ENCODE data around the gene C1QTNF9.

Gene C1QTNF9

GRCh38 chr13:24265453-24265852 is 43.9 kb upstream of the C1QTNF9 start:
- H3K79me2 ChIP-seq (ENCODE audit: insufficient read depth, low read length), result no peaks in the 10 kb centered on the region
- TF ChIP-seq EZH2phosphoT487 (conservative IDR thresholded peaks at IDR 0.05; ENCODE audit: low read length), result no peak
- TF ChIP-seq CTCF (IDR thresholded peaks at IDR 0.05; ENCODE audit: insufficient read depth, low read length, poor library complexity, severe bottlenecking), result no peak
- H4K20me1 ChIP-seq (ENCODE audit: low read depth, low read length), result no peaks in the 10 kb centered on the region
- no peaks in the 10 kb centered on the region for H3K27me3 ChIP-seq (ENCODE audit: low read length)
- H3K9ac ChIP-seq (ENCODE audit: low read length), result no peak overlapping the region
- H3F3A ChIP-seq (ENCODE audit: insufficient read depth), result no peaks in the 10 kb centered on the region
- H2AFZ ChIP-seq (ENCODE audit: low read depth, low read length, severe bottlenecking), result no peak overlapping the region
- no peak overlapping the region for H3K27ac ChIP-seq (ENCODE audit: low read depth, low read length)
- no peaks in the 10 kb centered on the region for H3K9me3 ChIP-seq (ENCODE audit: insufficient read depth, low read length)
- no peaks in the 10 kb centered on the region for H3K9me2 ChIP-seq (replicated peaks; ENCODE audit: insufficient read depth, low read length)
- no peaks in the 10 kb centered on the region for H3K36me3 ChIP-seq (ENCODE audit: low read length)
- H3K4me3 ChIP-seq (ENCODE audit: insufficient read depth, low read length, poor library complexity, severe bottlenecking), result no peak overlapping the region
- H3K4me2 ChIP-seq (ENCODE audit: low read depth, low read length, poor library complexity, severe bottlenecking), result no peak overlapping the region

- no peak overlapping the region for H2AFZ ChIP-seq (ENCODE audit: low read depth, low read length, severe bottlenecking)
- TF ChIP-seq CTCF (IDR thresholded peaks at IDR 0.05; ENCODE audit: insufficient read depth, low read length, poor library complexity, severe bottlenecking) (no peak), EZH2phosphoT487 (conservative IDR thresholded peaks at IDR 0.05; ENCODE audit: low read length) (no peak)
- no peaks in the 10 kb centered on the region for H3F3A ChIP-seq (ENCODE audit: insufficient read depth)
- H3K36me3 ChIP-seq (ENCODE audit: low read length), result no peaks in the 10 kb centered on the region
- no peak overlapping the region for H3K4me3 ChIP-seq (ENCODE audit: insufficient read depth, low read length, poor library complexity, severe bottlenecking)
- no peaks in the 10 kb centered on the region for H3K9me3 ChIP-seq (ENCODE audit: insufficient read depth, low read length)
- H3K79me2 ChIP-seq (ENCODE audit: insufficient read depth, low read length), result no peaks in the 10 kb centered on the region
- H4K20me1 ChIP-seq (ENCODE audit: low read depth, low read length), result no peaks in the 10 kb centered on the region
- H3K9me2 ChIP-seq (replicated peaks; ENCODE audit: insufficient read depth, low read length), result no peaks in the 10 kb centered on the region
- H3K9ac ChIP-seq (ENCODE audit: low read length), result no peak overlapping the region
- H3K27ac ChIP-seq (ENCODE audit: low read depth, low read length), result no peak overlapping the region
- no peaks in the 10 kb centered on the region for H3K27me3 ChIP-seq (ENCODE audit: low read length)
- H3K4me2 ChIP-seq (ENCODE audit: low read depth, low read length, poor library complexity, severe bottlenecking), result no peak overlapping the region
These were observed 42.1 kb upstream of the C1QTNF9 start for GRCh38 chr13:24267274-24267673.

- no peaks in the 10 kb centered on the region for H3K79me2 ChIP-seq (ENCODE audit: insufficient read depth, low read length)
- H3K9ac ChIP-seq (ENCODE audit: low read length), result no peak overlapping the region
- H3K9me3 ChIP-seq (ENCODE audit: insufficient read depth, low read length), result no peaks in the 10 kb centered on the region
- H3K4me3 ChIP-seq (ENCODE audit: insufficient read depth, low read length, poor library complexity, severe bottlenecking), result no peak overlapping the region
- no peaks in the 10 kb centered on the region for H3K9me2 ChIP-seq (replicated peaks; ENCODE audit: insufficient read depth, low read length)
- H4K20me1 ChIP-seq (ENCODE audit: low read depth, low read length), result no peaks in the 10 kb centered on the region
- H3K36me3 ChIP-seq (ENCODE audit: low read length), result no peaks in the 10 kb centered on the region
- H3K4me2 ChIP-seq (ENCODE audit: low read depth, low read length, poor library complexity, severe bottlenecking), result no peak overlapping the region
- H3K27me3 ChIP-seq (ENCODE audit: low read length), result no peaks in the 10 kb centered on the region
- no peak overlapping the region for H3K27ac ChIP-seq (ENCODE audit: low read depth, low read length)
- H2AFZ ChIP-seq (ENCODE audit: low read depth, low read length, severe bottlenecking), result no peak overlapping the region
- TF ChIP-seq CTCF (IDR thresholded peaks at IDR 0.05; ENCODE audit: insufficient read depth, low read length, poor library complexity, severe bottlenecking) (no peak), EZH2phosphoT487 (conservative IDR thresholded peaks at IDR 0.05; ENCODE audit: low read length) (no peak)
- no peaks in the 10 kb centered on the region for H3F3A ChIP-seq (ENCODE audit: insufficient read depth)
These were observed 41.6 kb upstream of the C1QTNF9 start for GRCh38 chr13:24267801-24268200.
